HG03095 (cell line): ENCODE measurements around the gene CGB5.
"Not testable (repeated sequence)": the region's sequence is repeated elsewhere in the genome, so short reads cannot be mapped to it uniquely, and the experiment has no call there.

ENCODE experiments used
- ATAC-seq: cut with Tn5 transposase; IDR thresholded peaks from one replicate; pipeline ENCODE4 v1.9.1; 2021; ENCODE audit warnings: moderate library complexity; ENCODE audit not compliant: unreplicated experiment

Gene CGB5

GRCh38 chr19:49056902-49057596 is 13.4 kb downstream of the CGB5 start:
- ATAC-seq = not testable (repeated sequence)

GRCh38 chr19:49057636-49058234 is 14.1 kb downstream of the CGB5 start, which contains the start of gene CGB7:
Gene CGB7 (minus strand): TSS chr19:49057749. CDS start chr19:49055375, 2,374 bp downstream.
- ATAC-seq = no peak

- no peak for ATAC-seq
Observed at GRCh38 chr19:49058562-49058961, 14.9 kb downstream of the CGB5 start.

- ATAC-seq = no peak
Observed at GRCh38 chr19:49059053-49059452, 15.4 kb downstream of the CGB5 start.

- ATAC-seq = no peak
Observed at GRCh38 chr19:49061000-49061399, 17.4 kb downstream of the CGB5 start.

- ATAC-seq = no peak
Observed at GRCh38 chr19:49061445-49061844, 17.8 kb downstream of the CGB5 start.

GRCh38 chr19:49064029-49064629 is 20.5 kb downstream of the CGB5 start:
- ATAC-seq = no peak

- no peak for ATAC-seq
Observed at GRCh38 chr19:49064768-49065611, 21.3 kb downstream of the CGB5 start, which contains the start of gene NTF4. Gene NTF4 (minus strand): TSS chr19:49064818. CDS start chr19:49061997, 2,821 bp downstream.

GRCh38 chr19:49065905-49066512 is 22.4 kb downstream of the CGB5 start:
- no peak for ATAC-seq

- no peak for ATAC-seq
Observed at GRCh38 chr19:49067554-49067953, 23.9 kb downstream of the CGB5 start.

GRCh38 chr19:49069026-49069425 is 25.4 kb downstream of the CGB5 start:
- ATAC-seq = no peak

GRCh38 chr19:49070416-49070815 is 26.8 kb downstream of the CGB5 start:
- ATAC-seq = no peak

- ATAC-seq = no peak
Observed at GRCh38 chr19:49071860-49072547, 28.4 kb downstream of the CGB5 start.

- ATAC-seq = no peak
Observed at GRCh38 chr19:49073514-49074378, 30.1 kb downstream of the CGB5 start.

- ATAC-seq = not testable (repeated sequence)
Observed at GRCh38 chr19:49074869-49075268, 31.2 kb downstream of the CGB5 start.

- ATAC-seq = no peak
Observed at GRCh38 chr19:49080392-49080791, 36.7 kb downstream of the CGB5 start.

GRCh38 chr19:49081273-49081672 is 37.6 kb downstream of the CGB5 start:
- no peak for ATAC-seq

GRCh38 chr19:49084206-49085019 is 40.8 kb downstream of the CGB5 start:
- ATAC-seq = no peak
